ENCODE measurements around the gene C7orf25. TPM values are rescaled to one million over a fixed set of nuclear protein-coding genes. Genes with fewer than 3 reads are reported as not detected.

The C7orf25 gene
- total and polyA plus RNA-seq, 10 of the 15 experiments (the other 5 are each of a cell fraction or from before 2014, with no cell fraction given) = 0.63 to 3.2 (median 1.7) TPM

DNA sequence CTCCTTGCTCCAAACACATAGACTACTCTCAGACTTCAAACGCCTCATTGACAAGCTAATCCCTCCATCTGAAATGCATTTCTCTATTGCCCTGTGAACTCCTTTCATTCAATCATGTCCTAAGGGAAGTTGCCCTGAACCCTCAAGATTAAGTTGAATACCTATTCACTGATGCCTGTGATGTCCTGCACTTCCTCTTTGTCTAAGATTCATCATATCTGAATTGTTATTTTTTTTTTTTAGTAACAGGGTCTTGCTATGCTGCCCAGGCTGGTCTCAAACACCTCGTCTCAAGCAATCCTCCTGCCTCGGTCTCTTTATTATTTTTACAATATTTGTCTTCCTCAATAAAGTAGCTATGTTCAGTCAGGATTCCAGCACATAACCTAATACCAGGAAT is 16.9 kb upstream of the C7orf25 start:
- Histone ChIP-seq H3K27ac (ENCODE audit: control insufficient read depth, insufficient read depth) (no peak overlapping the region), H3K9ac (ENCODE audit: control insufficient read depth, insufficient read depth, low read length) (no peak overlapping the region), H3K79me2 (ENCODE audit: control insufficient read depth, insufficient read depth, low read length) (peaks cover 94% of the 10 kb centered on the region), H3K4me3 (peak overlapping the region; percentile 94), H3K27me3 (replicated peaks in 1 of 2; ENCODE audit: control insufficient read depth in 2 of 2, insufficient read depth in 2 of 2, low read length in 1 of 2) (no peaks in the 10 kb centered on the region), H3K36me3 (ENCODE audit: control insufficient read depth in 2 of 2, insufficient read depth in 2 of 2, low read length in 1 of 2) (peaks cover 0 to 20% of the 10 kb centered on the region in 2 experiments; a peak in 2 of 4 replicates), H3K9me3 (replicated peaks; ENCODE audit: control insufficient read depth, insufficient read depth, low read length) (no peaks in the 10 kb centered on the region), H4K20me1 (ENCODE audit: control insufficient read depth, insufficient read depth) (peaks cover 5% of the 10 kb centered on the region), H3K4me2 (ENCODE audit: control insufficient read depth, insufficient read depth) (peak overlapping the region; percentile 82), H3K4me1 (ENCODE audit: control insufficient read depth, insufficient read depth, low read length) (peaks cover 2% of the 10 kb centered on the region; the same call in 1 of the 2 replicates), H2AFZ (ENCODE audit: control insufficient read depth, low read depth, low read length) (no peak overlapping the region)
- SMC1A ChIA-PET (ENCODE audit: uncharacterized antibody, unreplicated experiment) = interaction anchor here (0.8 to 5.3 kb wide), 14 partner anchors 8 to 822 kb away, joined by 3 to 33 read pairs (median 6); partner anchors contain the start of gene C7orf25
- POLR2A ChIA-PET = interaction anchor here (0.5 to 1.9 kb wide), 4 partner anchors 11 to 832 kb away, joined by 3 to 6 read pairs (median 4); partner anchors contain the start of gene C7orf25
- ATAC-seq (no peak), FAIRE-seq (no peak), DNase-seq (ENCODE audit: low read depth, low spot score) (no peak)
- no TSS peak for BruUV-seq (replicated peaks)
- TF ChIP-seq, protein P1, sequence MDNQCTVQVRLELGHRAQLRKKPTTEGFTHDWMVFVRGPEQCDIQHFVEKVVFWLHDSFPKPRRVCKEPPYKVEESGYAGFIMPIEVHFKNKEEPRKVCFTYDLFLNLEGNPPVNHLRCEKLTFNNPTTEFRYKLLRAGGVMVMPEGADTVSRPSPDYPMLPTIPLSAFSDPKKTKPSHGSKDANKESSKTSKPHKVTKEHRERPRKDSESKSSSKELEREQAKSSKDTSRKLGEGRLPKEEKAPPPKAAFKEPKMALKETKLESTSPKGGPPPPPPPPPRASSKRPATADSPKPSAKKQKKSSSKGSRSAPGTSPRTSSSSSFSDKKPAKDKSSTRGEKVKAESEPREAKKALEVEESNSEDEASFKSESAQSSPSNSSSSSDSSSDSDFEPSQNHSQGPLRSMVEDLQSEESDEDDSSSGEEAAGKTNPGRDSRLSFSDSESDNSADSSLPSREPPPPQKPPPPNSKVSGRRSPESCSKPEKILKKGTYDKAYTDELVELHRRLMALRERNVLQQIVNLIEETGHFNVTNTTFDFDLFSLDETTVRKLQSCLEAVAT (IDR thresholded peaks at IDR 0.05) = peak; percentile 98
- TF ChIP-seq NBN (IDR thresholded peaks at IDR 0.05) (0 out of 2 replicates have a peak, but pooled peaks have one; percentile 20), ZNF384 (IDR thresholded peaks at IDR 0.05; ENCODE audit: borderline replicate concordance, low read depth, low read length) (peak; percentile 58; the same call in 1 of the 2 replicates), SPI1 (IDR thresholded peaks at IDR 0.05; ENCODE audit: borderline replicate concordance, insufficient read depth, low read depth, low read length) (peak; percentile 84)
- TF ChIP-seq, protein P2, sequence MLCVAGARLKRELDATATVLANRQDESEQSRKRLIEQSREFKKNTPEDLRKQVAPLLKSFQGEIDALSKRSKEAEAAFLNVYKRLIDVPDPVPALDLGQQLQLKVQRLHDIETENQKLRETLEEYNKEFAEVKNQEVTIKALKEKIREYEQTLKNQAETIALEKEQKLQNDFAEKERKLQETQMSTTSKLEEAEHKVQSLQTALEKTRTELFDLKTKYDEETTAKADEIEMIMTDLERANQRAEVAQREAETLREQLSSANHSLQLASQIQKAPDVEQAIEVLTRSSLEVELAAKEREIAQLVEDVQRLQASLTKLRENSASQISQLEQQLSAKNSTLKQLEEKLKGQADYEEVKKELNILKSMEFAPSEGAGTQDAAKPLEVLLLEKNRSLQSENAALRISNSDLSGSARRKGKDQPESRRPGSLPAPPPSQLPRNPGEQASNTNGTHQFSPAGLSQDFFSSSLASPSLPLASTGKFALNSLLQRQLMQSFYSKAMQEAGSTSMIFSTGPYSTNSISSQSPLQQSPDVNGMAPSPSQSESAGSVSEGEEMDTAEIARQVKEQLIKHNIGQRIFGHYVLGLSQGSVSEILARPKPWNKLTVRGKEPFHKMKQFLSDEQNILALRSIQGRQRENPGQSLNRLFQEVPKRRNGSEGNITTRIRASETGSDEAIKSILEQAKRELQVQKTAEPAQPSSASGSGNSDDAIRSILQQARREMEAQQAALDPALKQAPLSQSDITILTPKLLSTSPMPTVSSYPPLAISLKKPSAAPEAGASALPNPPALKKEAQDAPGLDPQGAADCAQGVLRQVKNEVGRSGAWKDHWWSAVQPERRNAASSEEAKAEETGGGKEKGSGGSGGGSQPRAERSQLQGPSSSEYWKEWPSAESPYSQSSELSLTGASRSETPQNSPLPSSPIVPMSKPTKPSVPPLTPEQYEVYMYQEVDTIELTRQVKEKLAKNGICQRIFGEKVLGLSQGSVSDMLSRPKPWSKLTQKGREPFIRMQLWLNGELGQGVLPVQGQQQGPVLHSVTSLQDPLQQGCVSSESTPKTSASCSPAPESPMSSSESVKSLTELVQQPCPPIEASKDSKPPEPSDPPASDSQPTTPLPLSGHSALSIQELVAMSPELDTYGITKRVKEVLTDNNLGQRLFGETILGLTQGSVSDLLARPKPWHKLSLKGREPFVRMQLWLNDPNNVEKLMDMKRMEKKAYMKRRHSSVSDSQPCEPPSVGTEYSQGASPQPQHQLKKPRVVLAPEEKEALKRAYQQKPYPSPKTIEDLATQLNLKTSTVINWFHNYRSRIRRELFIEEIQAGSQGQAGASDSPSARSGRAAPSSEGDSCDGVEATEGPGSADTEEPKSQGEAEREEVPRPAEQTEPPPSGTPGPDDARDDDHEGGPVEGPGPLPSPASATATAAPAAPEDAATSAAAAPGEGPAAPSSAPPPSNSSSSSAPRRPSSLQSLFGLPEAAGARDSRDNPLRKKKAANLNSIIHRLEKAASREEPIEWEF (IDR thresholded peaks at IDR 0.05; ENCODE audit: insufficient replicate concordance, low read depth, low read length) = no peak
- CTCF ChIA-PET = interaction anchor here (0.8 to 2.2 kb wide), 7 partner anchors 12 to 911 kb away, joined by 3 to 13 read pairs (median 3); no protein-coding TSS in a partner anchor
- intact Hi-C loops (cut with micrococcal nuclease; ENCODE audit: unreplicated experiment) (no loop called here), in situ Hi-C loops (cut with MboI) (no loop called here)
- 67% methylated on average over 3 of the region's 3 CpGs for WGBS (ENCODE audit: insufficient coverage, insufficient replicate concordance, low lambda C conversion rate, missing lambda C conversion rate)
- RAD21 ChIA-PET (ENCODE audit: unreplicated experiment) = interaction anchor here (1.7 to 4.7 kb wide), 2 partner anchors 13 to 17 kb away, joined by 3 to 20 read pairs; no protein-coding TSS in a partner anchor

Measured in GM12878 (cell line).